ENCODE measurements around the gene CHD1.
A peak's percentile ranks its signal among the peaks of the same experiment; 100 is the strongest.

CHD1 gene

DNA sequence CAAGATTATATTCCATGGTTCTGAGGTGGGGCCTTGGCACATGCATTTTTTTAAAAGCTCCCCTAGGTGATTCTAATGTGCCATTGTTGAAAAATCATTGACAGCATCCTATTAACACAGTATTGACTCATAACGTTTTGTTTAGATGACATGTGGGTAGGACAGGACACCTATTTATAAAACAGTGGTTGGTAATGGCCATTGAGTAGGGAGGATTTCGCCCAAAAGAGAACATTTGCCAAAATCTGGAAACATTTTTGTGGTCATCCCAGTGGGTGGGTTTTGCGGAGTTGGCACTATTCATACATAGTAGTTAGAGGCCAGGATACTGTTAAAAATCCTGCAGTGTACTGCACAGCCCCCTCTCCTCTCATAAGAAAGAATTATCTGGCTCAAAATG, 6.4 kb upstream of the CHD1 start:
- DNase-seq (ENCODE audit: low spot score), result no peak

DNA sequence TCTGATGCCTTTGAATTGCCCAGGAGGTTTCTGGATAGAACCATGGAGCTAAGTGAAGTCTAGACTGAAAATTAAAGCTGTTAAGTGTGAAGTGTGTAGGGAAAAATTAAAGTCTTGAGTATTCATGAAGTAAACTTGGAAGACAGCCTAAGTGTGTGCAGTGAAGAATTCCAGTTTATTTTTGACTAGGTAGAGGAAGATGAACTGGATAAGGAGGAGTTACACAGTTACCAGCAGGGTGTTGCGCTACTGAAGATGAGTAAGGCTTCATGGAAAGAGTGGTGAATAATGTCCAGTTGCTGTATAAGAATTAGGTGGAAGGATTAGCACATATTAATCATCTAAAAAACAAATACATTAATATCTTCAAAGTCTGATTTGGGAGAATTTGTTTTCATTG, 5.7 kb upstream of the CHD1 start:
- no peak for DNase-seq (ENCODE audit: low spot score)

DNA sequence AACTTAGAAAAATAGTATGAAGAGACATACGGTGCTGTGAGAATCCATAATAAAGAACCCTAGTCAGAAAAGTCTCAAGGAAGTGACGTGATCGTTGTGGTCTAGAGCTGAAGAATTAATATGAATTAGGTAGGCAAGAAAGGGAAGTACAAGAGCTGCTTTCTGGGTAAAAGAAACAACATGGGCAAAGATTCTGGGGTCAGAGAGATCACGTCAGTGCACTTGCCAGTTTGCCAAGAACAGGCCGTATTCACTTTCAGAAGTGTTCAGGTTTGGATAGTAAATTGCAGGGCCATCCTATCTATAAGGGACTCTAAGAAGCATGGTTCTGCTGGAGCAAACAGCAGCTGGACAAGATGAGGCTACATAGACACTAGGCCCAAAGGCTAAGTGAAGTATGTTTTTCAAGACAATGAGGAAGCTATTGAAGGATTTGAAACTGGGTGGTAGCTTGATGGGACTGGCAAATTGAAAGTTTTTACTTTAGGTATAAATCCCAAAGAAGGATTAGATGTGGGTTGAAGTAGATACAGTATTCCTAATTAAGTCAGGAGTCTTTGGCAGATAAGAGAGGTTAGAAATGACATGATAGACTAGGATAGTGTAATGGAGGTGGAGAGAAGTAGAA, 4.8 kb upstream of the CHD1 start:
- DNase-seq (ENCODE audit: low spot score), result no peak

DNA sequence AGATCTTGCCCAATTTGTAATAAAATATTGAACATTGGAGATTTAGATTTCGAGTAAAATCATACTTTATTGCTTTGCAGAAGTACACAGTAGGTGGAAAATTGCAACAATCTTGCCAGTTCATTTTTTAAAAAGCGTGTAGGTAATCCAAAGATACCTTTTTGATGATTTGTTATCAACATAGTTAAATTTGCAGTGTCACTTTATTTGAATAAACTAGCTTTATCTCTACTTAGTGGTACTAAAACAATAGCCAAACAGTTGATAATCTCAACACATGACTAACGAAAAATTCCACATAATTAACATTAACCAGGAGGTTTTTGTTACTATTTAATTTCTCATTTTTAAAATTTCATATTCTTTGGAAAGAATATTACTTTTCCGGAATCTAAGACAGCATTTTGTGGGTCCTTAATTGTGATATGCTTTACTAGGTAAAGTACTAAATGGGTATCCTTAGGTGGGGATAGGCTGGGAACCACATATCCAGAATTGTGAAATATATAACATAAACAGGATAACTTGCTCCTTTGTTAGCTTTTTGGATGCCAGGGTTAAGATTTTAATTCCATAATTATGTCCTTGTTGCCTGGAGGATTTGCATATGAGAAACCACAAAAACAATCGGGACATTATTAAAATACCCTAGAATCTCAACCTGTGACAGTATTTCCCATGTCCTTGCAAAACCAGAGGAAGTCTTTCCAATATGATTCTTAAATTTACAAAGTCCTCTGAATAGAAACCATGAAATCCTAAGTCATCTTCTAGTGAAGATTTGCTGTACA, 2.4 kb upstream of the CHD1 start:
- DNase-seq (ENCODE audit: low spot score), result no peak

DNA sequence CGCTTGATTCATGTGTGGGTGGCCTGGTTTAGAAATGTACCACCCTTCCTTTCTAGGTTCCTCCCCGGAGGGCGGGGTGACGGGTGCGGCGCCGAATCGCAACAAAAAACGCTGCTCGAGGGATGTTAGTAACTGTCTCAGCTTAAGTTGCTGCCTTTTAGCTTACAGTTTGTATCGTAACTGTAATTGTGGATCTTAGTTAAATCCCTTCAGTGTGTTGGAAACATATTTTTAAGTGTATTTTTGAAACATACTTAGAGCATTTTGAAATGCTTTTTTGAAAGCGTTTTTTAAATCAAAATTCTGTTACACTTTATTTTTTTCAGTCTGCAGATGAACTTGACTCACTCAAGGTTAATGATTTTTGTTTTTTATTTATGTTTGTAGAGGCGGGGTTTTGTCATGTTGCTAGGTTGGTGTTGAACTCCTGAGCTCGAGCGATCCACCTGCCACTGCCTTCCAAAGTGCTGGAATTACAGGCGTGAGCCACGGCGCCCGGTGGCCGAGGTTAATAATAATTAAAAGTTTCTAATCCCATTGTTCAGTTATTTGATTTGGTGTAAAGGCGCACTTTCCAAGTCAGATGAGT, 997 bp upstream of the CHD1 start:
- no peak for DNase-seq (ENCODE audit: low spot score)

DNA sequence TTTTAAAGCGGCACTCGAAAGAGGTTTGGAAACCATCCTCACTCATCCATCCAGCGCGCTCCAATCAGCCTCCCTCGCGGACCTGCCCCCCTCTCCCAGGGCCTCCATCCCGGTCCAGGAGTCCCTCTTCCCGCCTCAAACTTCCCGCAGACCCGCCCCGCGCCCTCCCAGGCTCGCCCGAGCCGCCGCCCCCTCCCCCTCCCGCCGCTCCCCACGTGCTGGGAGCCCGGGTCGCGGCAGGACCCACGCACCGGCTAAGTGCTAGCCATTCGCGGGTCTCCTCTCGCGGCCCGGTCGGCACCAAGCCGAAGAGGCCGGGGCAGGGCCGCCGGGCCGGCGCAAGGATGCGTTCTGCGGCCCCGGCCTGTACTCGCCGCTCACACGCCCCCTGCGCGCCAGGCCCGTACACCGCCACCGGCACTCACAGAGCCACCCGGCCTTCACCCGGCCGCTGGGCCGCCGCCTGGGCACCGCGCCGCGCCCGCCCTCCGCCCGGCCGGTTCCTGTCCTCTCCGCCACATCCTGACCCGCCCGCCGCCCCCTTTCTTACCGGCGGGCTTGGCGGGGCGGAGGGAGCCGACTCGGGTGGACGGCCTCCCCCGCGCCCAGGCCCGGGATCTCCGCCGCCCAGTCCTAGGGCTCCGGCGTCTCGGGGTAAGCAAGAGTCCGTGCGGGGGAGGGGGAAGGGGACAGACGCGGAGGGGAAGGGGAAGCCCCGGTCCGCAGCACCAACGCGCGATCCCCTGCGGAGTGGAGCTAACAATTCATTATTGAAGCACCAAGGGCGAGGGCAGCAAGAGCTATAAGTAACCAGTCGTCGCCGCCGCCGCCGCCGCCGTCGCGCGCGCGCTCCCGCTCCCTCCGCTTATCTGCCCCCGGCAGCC, 576 bp downstream of the CHD1 start:
- DNase-seq (ENCODE audit: low spot score), result peak; percentile 78

DNA sequence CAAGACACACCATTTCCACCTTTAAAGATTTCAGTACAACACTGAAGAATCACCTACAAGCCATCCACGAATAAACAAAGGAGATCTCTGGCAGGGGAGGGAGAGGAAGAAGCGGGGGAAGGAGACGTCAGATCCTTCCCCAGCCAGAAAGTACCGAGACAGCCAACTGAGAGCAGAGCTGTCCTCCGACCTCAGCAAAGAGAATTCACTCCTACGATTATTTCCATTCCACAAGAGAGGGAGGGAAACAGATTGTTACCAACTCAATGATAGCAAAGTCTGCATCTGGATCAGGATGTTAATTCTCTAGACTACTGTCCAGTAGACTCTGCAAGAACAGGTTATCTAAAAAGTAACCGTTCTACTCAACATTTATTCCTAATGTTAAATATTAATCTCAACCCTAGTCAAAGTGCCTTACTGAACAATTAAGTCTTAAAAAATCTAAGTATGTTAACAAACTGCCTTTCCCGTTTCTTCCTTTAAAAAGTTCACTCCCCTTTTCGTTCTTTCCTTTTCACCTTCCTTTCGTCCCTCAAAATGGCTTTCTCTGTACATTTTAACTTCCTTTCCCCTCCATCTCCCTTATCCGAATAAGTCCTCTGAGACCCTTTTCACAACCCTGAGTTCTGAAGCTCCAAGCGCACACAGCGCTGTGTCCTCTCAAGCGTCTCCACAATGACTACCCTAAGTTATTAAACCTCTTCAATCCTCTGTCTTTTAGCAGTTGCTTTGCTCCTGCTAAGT, 1.4 kb downstream of the CHD1 start:
- DNase-seq (ENCODE audit: low spot score), result peak; percentile 65

DNA sequence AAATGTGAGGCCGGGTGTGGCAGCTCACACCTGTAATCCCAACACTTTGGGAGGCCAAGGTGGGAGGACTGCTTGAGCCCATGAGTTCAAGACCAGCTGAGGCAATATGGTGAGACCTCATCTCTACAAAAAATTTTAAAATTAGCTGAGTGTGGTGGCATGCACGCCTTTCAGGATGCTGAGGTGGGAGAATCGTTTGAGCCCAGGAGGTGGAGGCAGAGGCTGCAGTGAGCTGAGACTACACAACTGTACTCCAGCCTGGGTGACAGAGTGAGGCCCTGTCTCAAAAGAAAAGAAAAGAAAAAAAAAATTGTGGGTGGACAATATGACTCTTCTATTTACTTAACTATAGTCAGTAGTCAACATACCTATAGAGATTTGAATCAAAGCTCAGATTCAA, 4.8 kb downstream of the CHD1 start:
- DNase-seq (ENCODE audit: low spot score), result no peak

DNA sequence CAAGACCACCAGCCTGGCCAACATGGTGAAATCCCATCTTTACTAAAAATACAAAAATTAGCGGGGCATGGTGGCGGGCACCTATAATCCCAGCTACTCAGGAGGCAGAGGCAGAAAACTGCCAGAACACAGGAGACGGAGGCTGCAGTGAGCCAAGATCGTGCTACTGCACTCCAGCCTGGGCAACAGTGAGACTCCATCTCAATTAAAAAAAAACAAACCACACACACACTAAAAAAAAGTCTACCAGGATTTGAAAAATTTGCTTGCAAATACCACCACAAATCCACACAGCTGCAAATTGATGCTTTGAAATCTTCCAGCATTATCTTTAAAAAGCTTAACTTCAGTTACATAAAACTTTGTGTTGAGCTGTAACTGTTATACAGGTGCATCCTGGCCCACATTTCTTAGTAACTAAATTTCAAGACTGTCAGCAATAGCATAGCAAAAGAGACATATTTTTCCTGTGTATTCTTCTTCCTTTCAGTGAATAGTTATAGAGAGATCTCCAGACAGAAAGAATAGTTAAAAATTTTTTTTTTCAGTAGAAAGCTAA, 6.8 kb downstream of the CHD1 start:
- DNase-seq (ENCODE audit: low spot score), result no peak

DNA sequence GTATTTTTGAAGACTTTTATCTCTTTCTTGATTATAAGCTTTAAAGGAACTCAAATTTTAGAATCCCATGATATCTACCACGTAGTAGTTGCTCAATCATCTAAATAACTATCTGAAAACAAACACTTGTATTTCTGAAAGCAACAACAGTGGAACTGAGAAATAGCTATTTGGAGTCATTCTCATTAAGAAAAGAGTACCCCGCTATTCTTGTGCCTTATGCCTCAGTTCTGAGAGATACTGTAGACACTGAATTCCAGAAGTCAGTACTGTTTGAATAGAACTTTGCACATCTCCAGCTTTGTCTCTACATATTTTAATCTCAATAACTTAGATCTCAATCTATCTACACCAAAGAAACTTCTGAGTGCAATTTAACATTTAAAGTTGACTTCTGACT, 11.4 kb downstream of the CHD1 start:
- no peak for DNase-seq (ENCODE audit: low spot score)

DNA sequence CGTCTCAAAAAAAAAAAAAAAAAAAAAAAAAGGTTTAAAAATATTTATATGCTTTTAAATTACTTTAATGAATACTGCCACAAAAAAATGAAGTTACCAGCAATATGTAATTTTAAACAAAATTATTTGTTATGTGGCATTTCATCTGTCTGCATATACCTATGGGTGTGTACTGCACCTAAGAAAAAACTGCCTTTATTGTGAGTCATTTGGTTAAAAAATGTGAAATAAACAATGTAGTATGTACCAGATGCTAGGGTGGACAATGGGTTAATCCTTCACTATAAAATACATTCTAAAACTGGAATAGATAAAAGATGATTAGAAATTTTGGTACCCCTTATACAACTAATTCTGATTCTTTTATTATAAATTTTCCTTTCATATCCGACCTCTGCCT, 12.3 kb downstream of the CHD1 start:
- DNase-seq (ENCODE audit: low spot score), result no peak

DNA sequence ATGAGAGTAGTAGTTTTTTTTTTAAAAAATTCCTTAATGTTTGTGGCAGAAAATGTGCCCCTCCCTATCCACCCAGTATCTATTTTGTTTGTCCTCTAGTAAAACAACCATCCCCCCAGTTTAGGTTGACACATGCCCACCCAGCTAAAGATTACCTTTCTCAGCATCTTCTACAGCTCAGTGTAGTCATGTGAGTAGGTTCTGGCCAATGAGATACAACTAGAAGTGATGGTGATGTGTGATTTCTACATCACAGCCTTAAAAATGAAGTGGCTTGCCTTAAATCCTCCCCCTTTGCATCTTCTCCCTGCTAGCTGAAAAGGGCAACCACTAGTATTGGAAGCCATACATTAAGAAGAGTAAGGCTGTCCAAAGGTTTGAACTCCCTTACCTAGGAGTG, 14.9 kb downstream of the CHD1 start:
- no peak for DNase-seq (ENCODE audit: low spot score)

DNA sequence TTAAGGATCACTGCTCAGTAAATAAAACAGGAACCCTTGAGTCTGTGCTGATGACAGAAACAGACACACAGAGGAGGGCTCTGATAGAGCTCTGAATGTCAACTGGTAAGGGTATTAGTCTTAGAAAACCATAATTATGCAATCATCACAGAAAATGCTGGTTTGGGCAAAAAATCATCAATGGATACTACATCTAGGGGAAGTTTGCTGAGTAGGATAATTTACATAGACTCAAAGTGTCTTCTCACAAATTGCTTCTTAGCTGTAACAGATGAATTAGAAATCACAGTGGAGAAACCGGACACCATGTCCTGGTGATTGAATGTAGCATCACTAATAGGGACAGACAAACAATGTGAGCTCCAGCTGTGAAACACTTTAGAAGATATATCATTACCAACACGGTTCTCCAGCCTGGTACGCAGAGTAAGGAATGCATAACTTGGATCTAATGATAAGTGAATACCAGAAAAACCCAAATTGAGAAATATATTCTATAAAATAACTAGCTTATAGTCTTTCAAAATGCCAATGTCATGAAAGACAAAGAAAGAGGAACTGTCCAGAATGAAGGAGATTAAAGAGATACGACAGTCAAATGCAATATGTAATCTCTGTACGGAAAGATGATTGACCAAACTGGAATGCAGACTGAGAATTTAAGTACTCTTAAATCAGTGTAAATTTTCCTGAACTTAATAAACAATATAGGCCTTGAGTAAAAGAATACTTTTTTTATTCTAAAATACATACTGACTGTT, 17.3 kb downstream of the CHD1 start:
- DNase-seq (ENCODE audit: low spot score), result no peak

DNA sequence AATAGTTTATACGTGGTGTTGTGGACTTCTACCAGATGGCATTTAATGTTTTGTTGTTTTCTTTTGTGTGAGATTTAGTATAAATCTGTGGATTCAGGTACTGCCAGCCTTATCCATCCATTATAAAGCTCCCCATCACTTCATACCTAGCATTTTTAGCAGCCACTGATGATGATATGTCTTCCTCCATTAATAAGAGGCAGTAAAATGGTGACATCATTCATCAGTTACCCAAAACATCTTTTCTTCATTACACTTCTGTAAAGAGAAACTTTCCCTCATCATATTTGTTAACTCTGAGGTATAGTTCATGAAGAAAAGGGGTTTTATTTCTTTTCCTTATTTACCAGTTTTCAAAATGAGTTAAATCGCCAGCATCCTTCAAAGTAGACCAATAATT, 19.4 kb downstream of the CHD1 start:
- DNase-seq (ENCODE audit: low spot score), result no peak

DNA sequence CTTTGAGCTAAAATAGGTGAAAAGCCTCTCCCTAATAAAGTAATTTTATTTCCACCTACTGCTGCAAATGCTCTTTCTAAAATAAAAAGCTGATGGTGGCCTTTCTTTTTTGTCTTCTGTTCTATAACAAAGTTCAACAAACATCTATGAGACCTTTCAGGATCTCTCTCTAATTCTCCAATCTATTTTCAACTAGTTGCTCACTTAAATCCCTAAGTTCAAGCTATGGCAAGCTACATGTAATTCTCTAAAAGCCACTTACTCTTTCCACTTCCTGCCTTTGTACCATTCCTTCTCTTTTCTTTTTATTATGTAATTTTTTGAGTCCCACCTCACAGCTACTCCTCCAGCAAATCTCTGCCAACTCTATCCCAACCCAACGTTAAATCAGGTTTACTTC, 20.9 kb downstream of the CHD1 start:
- DNase-seq (ENCODE audit: low spot score), result no peak

DNA sequence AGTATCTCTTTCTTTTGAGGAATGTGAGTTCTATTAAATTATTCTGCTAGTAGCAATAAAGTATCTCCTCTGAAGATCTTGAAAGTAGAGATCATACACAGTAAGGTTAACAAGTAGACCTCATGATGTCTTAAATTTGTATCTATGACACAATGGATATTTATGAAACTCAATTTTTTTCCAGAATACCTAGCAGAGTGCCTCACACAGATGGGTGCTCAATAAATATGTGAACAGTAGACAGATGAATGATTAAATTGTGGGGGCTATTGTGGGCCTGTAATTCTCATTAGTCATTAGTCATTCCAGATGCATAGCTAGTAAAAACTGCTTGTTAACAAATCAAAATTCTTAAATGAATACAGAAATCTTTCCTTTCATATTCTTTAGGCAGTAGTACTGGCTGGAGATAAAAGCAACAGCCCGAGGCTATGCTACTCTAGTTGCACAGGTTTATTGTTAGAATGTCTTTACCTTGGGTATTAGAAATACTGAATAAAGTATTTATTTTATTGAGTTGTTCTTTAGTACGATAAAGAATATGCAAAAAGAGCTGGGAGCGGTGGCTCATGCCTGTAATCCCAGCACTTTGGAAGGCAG, 22.0 kb downstream of the CHD1 start:
- no peak for DNase-seq (ENCODE audit: low spot score)

DNA sequence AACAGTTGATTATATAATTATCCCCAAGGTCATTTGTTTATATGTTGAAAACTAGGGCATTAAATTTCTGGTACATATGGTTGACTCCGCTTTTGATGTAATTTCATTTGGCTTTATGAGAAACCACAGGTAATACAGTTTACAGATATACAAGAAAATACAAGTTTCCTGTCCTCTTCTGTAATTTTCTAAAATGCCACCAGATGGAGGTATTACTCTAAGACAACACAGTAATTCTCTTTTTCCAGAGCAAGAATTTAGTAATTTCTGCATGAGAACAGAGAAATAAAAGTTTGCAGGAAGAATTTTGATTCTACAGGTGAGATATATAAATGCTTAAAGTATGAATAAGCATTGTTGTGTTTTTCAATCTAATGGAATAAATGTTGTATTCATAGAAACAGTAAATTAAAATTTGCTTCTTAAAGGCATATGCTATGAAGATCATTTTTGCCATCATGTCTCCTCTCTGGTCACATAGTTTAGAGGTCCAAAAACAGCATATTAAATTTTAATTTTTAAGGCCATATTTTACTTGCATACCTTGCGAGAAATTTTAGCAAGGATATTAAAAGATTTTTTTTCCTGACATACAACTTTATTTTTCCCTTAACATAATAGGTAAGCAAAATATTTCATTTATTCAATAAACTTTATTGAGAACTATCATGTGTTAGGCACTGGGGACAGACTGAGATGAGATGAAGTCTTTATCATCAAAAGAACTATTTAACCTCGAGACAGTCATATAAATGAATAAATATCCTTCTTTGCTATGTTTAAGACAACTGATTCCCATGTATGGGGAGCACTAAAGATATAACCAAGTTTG, 22.7 kb downstream of the CHD1 start:
- peak; percentile 13 for DNase-seq (ENCODE audit: low spot score)

DNA sequence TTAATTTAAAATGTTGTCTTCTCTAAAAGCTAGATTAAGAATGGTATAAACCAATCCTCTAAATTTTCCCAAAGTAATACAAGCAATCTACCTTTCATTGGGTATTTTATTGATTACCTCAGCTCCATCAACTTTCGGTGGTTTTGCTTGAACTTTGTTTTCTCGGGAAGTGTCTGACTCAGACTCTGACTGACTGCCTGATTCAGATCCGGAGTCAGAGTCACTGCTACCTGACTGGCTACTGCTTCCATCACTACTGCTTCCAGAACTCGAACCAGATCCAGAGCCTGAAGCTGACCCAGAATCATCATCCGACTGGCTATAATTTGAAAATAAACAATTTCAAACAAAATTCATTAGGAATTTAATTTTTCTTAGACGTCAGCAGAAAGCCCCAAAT, 24.0 kb downstream of the CHD1 start:
- peak; percentile 14 for DNase-seq (ENCODE audit: low spot score)

DNA sequence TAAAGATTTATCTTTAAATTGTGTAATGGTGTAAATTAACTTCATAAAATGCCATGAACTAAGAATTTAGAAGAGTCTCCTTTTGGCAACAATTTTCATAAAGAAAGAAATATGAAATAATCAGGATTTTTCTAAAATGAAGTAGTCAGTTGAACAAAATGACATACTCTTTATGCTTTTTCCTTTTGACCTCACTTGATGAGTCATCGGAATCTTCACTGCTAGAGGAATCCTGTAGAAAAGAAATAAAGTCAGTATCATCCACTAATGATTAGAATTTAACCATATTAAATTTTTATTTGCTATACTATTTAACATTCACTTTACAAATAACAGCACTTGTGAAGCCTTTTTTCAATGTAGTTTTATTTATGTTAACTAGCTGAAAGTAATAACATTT, 26.1 kb downstream of the CHD1 start:
- peak; percentile 32 for DNase-seq (ENCODE audit: low spot score)

Measured in AG20443 (cell line).